ENCODE results near the gene CDH15. TPM values are rescaled to one million over a fixed set of nuclear protein-coding genes. Genes with fewer than 3 reads are reported as not detected.

The CDH15 gene
- total and polyA plus RNA-seq, 2 of the 13 experiments (the other 11 are each of a cell fraction or from before 2014, with no cell fraction given): 0.74 to 2.2 TPM

- peak; percentile 89 for TF ChIP-seq PPARG (CRISPR knock-in tag; conservative IDR thresholded peaks at IDR 0.05)
- TF ChIP-seq KAT7 (CRISPR knock-in tag; IDR thresholded peaks at IDR 0.05; ENCODE audit: borderline replicate concordance): no peak
- peak; percentile 65; the same call in 1 of the 2 replicates for TF ChIP-seq GATAD1 (CRISPR knock-in tag; IDR thresholded peaks at IDR 0.05)
- TF ChIP-seq REPIN1 (CRISPR knock-in tag; IDR thresholded peaks at IDR 0.05; ENCODE audit: borderline replicate concordance, low read depth): peak; percentile 39; the same call in 1 of the 2 replicates
- TF ChIP-seq ZNF564 (CRISPR knock-in tag; IDR thresholded peaks at IDR 0.05): peak; percentile 100
- TF ChIP-seq ZNF430 (CRISPR knock-in tag; IDR thresholded peaks at IDR 0.05): 0 out of 2 replicates have a peak, but pooled peaks have one; percentile 45
- TF ChIP-seq ZNF552 (CRISPR knock-in tag; IDR thresholded peaks at IDR 0.05; ENCODE audit: borderline replicate concordance): no peak
- no peak for TF ChIP-seq ZXDC (CRISPR knock-in tag; IDR thresholded peaks at IDR 0.05)
- peak; percentile 35; the same call in 1 of the 2 replicates for TF ChIP-seq JUN (CRISPR knock-in tag; IDR thresholded peaks at IDR 0.05)
- TF ChIP-seq ZNF335 (CRISPR knock-in tag; IDR thresholded peaks at IDR 0.05): no peak
- peak; percentile 83; the same call in 1 of the 2 replicates for TF ChIP-seq HDAC2 (CRISPR knock-in tag; IDR thresholded peaks at IDR 0.05)
- TF ChIP-seq, protein P1, sequence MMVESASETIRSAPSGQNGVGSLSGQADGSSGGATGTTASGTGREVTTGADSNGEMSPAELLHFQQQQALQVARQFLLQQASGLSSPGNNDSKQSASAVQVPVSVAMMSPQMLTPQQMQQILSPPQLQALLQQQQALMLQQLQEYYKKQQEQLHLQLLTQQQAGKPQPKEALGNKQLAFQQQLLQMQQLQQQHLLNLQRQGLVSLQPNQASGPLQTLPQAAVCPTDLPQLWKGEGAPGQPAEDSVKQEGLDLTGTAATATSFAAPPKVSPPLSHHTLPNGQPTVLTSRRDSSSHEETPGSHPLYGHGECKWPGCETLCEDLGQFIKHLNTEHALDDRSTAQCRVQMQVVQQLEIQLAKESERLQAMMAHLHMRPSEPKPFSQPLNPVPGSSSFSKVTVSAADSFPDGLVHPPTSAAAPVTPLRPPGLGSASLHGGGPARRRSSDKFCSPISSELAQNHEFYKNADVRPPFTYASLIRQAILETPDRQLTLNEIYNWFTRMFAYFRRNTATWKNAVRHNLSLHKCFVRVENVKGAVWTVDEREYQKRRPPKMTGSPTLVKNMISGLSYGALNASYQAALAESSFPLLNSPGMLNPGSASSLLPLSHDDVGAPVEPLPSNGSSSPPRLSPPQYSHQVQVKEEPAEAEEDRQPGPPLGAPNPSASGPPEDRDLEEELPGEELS (CRISPR knock-in tag; IDR thresholded peaks at IDR 0.05): 0 out of 2 replicates have a peak, but pooled peaks have one; percentile 26
- peak; percentile 59; the same call in 1 of the 2 replicates for TF ChIP-seq RCOR2 (CRISPR knock-in tag; IDR thresholded peaks at IDR 0.05)
- no peak for TF ChIP-seq BRD4 (CRISPR knock-in tag; IDR thresholded peaks at IDR 0.05)
- TF ChIP-seq ELF3 (CRISPR knock-in tag; IDR thresholded peaks at IDR 0.05): 0 out of 2 replicates have a peak, but pooled peaks have one; percentile 27
- TF ChIP-seq NCOA2 (CRISPR knock-in tag; IDR thresholded peaks at IDR 0.05): peak; percentile 76
- TF ChIP-seq IRX3 (CRISPR knock-in tag; IDR thresholded peaks at IDR 0.05; ENCODE audit: borderline replicate concordance, low read depth): no peak
- TF ChIP-seq, protein P2, sequence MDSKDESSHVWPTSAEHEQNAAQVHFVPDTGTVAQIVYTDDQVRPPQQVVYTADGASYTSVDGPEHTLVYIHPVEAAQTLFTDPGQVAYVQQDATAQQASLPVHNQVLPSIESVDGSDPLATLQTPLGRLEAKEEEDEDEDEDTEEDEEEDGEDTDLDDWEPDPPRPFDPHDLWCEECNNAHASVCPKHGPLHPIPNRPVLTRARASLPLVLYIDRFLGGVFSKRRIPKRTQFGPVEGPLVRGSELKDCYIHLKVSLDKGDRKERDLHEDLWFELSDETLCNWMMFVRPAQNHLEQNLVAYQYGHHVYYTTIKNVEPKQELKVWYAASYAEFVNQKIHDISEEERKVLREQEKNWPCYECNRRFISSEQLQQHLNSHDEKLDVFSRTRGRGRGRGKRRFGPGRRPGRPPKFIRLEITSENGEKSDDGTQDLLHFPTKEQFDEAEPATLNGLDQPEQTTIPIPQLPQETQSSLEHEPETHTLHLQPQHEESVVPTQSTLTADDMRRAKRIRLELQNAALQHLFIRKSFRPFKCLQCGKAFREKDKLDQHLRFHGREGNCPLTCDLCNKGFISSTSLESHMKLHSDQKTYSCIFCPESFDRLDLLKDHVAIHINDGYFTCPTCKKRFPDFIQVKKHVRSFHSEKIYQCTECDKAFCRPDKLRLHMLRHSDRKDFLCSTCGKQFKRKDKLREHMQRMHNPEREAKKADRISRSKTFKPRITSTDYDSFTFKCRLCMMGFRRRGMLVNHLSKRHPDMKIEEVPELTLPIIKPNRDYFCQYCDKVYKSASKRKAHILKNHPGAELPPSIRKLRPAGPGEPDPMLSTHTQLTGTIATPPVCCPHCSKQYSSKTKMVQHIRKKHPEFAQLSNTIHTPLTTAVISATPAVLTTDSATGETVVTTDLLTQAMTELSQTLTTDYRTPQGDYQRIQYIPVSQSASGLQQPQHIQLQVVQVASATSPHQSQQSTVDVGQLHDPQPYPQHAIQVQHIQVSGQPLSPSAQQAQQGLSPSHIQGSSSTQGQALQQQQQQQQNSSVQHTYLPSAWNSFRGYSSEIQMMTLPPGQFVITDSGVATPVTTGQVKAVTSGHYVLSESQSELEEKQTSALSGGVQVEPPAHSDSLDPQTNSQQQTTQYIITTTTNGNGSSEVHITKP (CRISPR knock-in tag; IDR thresholded peaks at IDR 0.05; ENCODE audit: low read depth): 0 out of 2 replicates have a peak, but pooled peaks have one; percentile 28
- no peak for TF ChIP-seq FOSL1 (CRISPR knock-in tag; IDR thresholded peaks at IDR 0.05; ENCODE audit: borderline replicate concordance)
- TF ChIP-seq ZNF138 (CRISPR knock-in tag; IDR thresholded peaks at IDR 0.05; ENCODE audit: low read depth): no peak
- TF ChIP-seq MXD3 (CRISPR knock-in tag; IDR thresholded peaks at IDR 0.05): no peak
- peak; percentile 74; the same call in 1 of the 2 replicates for TF ChIP-seq ZNF766 (CRISPR knock-in tag; IDR thresholded peaks at IDR 0.05; ENCODE audit: borderline replicate concordance)
- TF ChIP-seq ZNF557 (CRISPR knock-in tag; IDR thresholded peaks at IDR 0.05): peak; percentile 88; the same call in 1 of the 2 replicates
Measured at GRCh38 chr16:89232107-89232506, 60.6 kb downstream of the CDH15 start (continued).
